HepG2 (cell line): ENCODE results near the gene PIEZO2.

ENCODE experiments used
- BHLHE40 ChIP-seq: IDR thresholded peaks from 2 replicates; pipeline ENCODE4 v1.6.1; 2011; ENCODE audit warnings: low read length, improper control_type of control experiment
- CBX2 ChIP-seq, 2 experiments: fragments of 200-600 bp in 1 of 2; sonication (generic); formaldehyde crosslinking in 1 of 2; IDR thresholded peaks; 2 replicates each; pipeline versions ENCODE4 v1.7.0 to v1.8.1; 2018 to 2022; ENCODE audit warnings: low read depth in 2 of 2, low read length in 1 of 2, mild to moderate bottlenecking in 1 of 2, missing genetic modification reagents in 1 of 2
- CTCF ChIP-seq: sonication (generic); formaldehyde crosslinking; IDR thresholded peaks from 2 replicates; pipeline ENCODE4 v1.5.0; 2020; ENCODE audit warnings: mild to moderate bottlenecking, missing genetic modification reagents, moderate library complexity
- FOXK1 ChIP-seq: sonication (generic); formaldehyde crosslinking; IDR thresholded peaks from 2 replicates; pipeline ENCODE4 v1.4.0; 2020; ENCODE audit warnings: low read depth, missing genetic modification reagents, borderline replicate concordance
- MXI1 ChIP-seq: IDR thresholded peaks from 3 replicates; pipeline ENCODE4 v1.6.1; 2012; ENCODE audit warnings: low read depth, low read length, inconsistent platforms, borderline replicate concordance
- PHF20 ChIP-seq: sonication (generic); formaldehyde crosslinking; IDR thresholded peaks from 2 replicates; pipeline ENCODE4 v1.5.0; 2020; ENCODE audit warnings: mild to moderate bottlenecking, missing genetic modification reagents
- RFX1 ChIP-seq: fragments of 450-650 bp; IDR thresholded peaks from 2 replicates; pipeline ENCODE4 v1.6.1; 2017
- TAF1 ChIP-seq: sonication (generic); formaldehyde crosslinking; IDR thresholded peaks from 2 replicates; pipeline ENCODE4 v1.4.0; 2020; ENCODE audit warnings: missing genetic modification reagents
- U2AF1 ChIP-seq: fragments of 200-400 bp; formaldehyde crosslinking; optimal IDR thresholded peaks from 2 replicates; pipeline ENCODE3; 2017; ENCODE audit warnings: mild to moderate bottlenecking, low read depth, low read length
- ZNF234 ChIP-seq: sonication (generic); formaldehyde crosslinking; conservative IDR thresholded peaks from 2 replicates; pipeline ENCODE4 v1.5.1; 2020; ENCODE audit warnings: mild to moderate bottlenecking, missing genetic modification reagents
- ZNF691 ChIP-seq: sonication (generic); formaldehyde crosslinking; IDR thresholded peaks from 2 replicates; pipeline ENCODE4 v1.4.0; 2020; ENCODE audit warnings: missing genetic modification reagents, low read depth, mild to moderate bottlenecking, borderline replicate concordance
- ZNF704 ChIP-seq: sonication (generic); formaldehyde crosslinking; IDR thresholded peaks from 2 replicates; pipeline ENCODE4 v1.8.1; 2023; ENCODE audit warnings: mild to moderate bottlenecking, inconsistent platforms, moderate library complexity, missing genetic modification reagents, borderline replicate concordance

GRCh38 chr18:10689236-10690034 is 459.9 kb downstream of the PIEZO2 start:
- TF ChIP-seq ZNF234 (CRISPR knock-in tag) (no peak), BHLHE40 (no peak), TAF1 (no peak), PHF20 (CRISPR knock-in tag) (no peak), ZNF704 (CRISPR knock-in tag) (no peak), CBX2 (IDR thresholded peaks at IDR 0.05; ENCODE audit: low read depth, low read length) (no peak), CBX2 (CRISPR knock-in tag; IDR thresholded peaks at IDR 0.05; ENCODE audit: low read depth) (no peak), FOXK1 (CRISPR knock-in tag) (no peak), ZNF691 (no peak), MXI1 (no peak), CTCF (CRISPR knock-in tag) (no peak), U2AF1 (no peak), RFX1 (no peak)
